ENCODE data around the gene FCGR1A. TPM values are rescaled to one million over a fixed set of nuclear protein-coding genes. Genes with fewer than 3 reads are reported as not detected.

The FCGR1A gene
- total and polyA plus RNA-seq, 5 donors: 1.9 to 5.0 (median 2.5) TPM

Other genes with a start within 250 kb of the FCGR1A start
- gene PPIAL4C, start 198.8 kb upstream of the FCGR1A start, total RNA-seq: not detected
- not detected for gene PPIAL4C, start 198.8 kb upstream of the FCGR1A start, polyA plus RNA-seq
- gene BOLA1, start 116.9 kb downstream of the FCGR1A start, total RNA-seq: 10 to 100 TPM; 13.0 to 23.8 (median 19.4) TPM
- gene BOLA1, start 116.9 kb downstream of the FCGR1A start, polyA plus RNA-seq: 40.2 TPM
- gene SV2A, start 135.2 kb downstream of the FCGR1A start, total RNA-seq: 1 to 10 TPM; 1.2 to 2.8 (median 1.6) TPM
- 1.0 TPM for gene SV2A, start 135.2 kb downstream of the FCGR1A start, polyA plus RNA-seq
- 10 to 100 TPM; 26.1 to 30.8 (median 29.5) TPM for gene SF3B4, start 145.1 kb downstream of the FCGR1A start, total RNA-seq
- gene SF3B4, start 145.1 kb downstream of the FCGR1A start, polyA plus RNA-seq: 17.8 TPM
- 10 to 100 TPM in 1 of 4 donors, 1 to 10 TPM in 3; 7.1 to 14.9 (median 9.1) TPM for gene MTMR11, start 154.2 kb downstream of the FCGR1A start, total RNA-seq
- gene MTMR11, start 154.2 kb downstream of the FCGR1A start, polyA plus RNA-seq: 3.1 TPM
- 10 to 100 TPM; 23.3 to 27.2 (median 26.5) TPM for gene OTUD7B, start 228.0 kb downstream of the FCGR1A start, total RNA-seq
- 9.6 TPM for gene OTUD7B, start 228.0 kb downstream of the FCGR1A start, polyA plus RNA-seq

Data from right cardiac atrium (tissue), 5 donors.